Lower leg skin (tissue), 4 donors: ENCODE results near the gene TSPAN31. TPM values are rescaled to one million over a fixed set of nuclear protein-coding genes. Genes with fewer than 3 reads are reported as not detected.

ENCODE experiments used
- DNase-seq, 2 donors: peaks; one replicate each; pipeline ENCODE4 v3.0.0-alpha.2; 2019; ENCODE audit warnings: low spot score in 2 of 2
- H3K4me3 ChIP-seq: fragments of 200-600 bp; sonication (generic); 2 replicates; pipeline ENCODE4 v1.5.1; 2017; ENCODE audit warnings: mild to moderate bottlenecking, low read depth; ENCODE audit not compliant: poor library complexity, severe bottlenecking
- CTCF ChIP-seq, 3 donors: fragments of 450-650 bp; IDR thresholded peaks; one replicate each; pipeline ENCODE4 v1.5.1; 2016; ENCODE audit warnings: antibody characterized with exemption in 3 of 3, mild to moderate bottlenecking in 3 of 3, moderate library complexity in 2 of 3
- POLR2A ChIP-seq, 2 donors: fragments of 450-650 bp; IDR thresholded peaks; one replicate each; pipeline ENCODE4 v1.6.1; 2016 to 2017; ENCODE audit warnings: antibody characterized with exemption in 2 of 2, mild to moderate bottlenecking in 1 of 2, moderate library complexity in 1 of 2
- WGBS, 2 donors: methylation state at CpG; one replicate each; pipeline ENCODE4 v1.1.5; 2018; 5-methylcytosine and 5-hydroxymethylcytosine counted together
- intact Hi-C: fragments of 100-400 bp; cut with DNase I; formaldehyde crosslinking; loops from one replicate; pipeline ENCODE4 v1.15.0; 2023; ENCODE audit warnings: low total_unique reads
- total RNA-seq, 4 donors: library from RNA; depleted of rRNA; stranded (reverse); fragments of >200 nt; gene quantifications; one replicate each; pipeline ENCODE4 v1.1.0, GENCODE V29; 2016

The TSPAN31 gene
- total RNA-seq, 4 donors from 2014 or later, result 44.9 to 76.4 (median 54.7) TPM

GRCh38 chr12:57751788-57752667, 7.2 kb downstream of the TSPAN31 start, which contains the start of gene CDK4:
CDK4 (minus strand) TSS chr12:57752310; CDS start chr12:57751717, 593 bp downstream.
- DNase-seq, result peak; percentile 100
- peak within 1 kb of the TSS; percentile 54 for H3K4me3 ChIP-seq
- peak in 1 of 3 donors; percentile 50 for TF ChIP-seq CTCF (IDR thresholded peaks at IDR 0.05)
- TF ChIP-seq POLR2A (IDR thresholded peaks at IDR 0.05), result no peak
- 1 to 2% methylated on average over 20 to 40 of the region's 58 CpGs for WGBS, 2 donors
- intact Hi-C loops, result no loop called here

GRCh38 chr12:57752668-57753000, 7.8 kb downstream of the TSPAN31 start:
- no peak for DNase-seq
- TF ChIP-seq POLR2A (IDR thresholded peaks at IDR 0.05) (no peak), CTCF (IDR thresholded peaks at IDR 0.05) (no peak)
- WGBS, 2 donors, result 1 to 2% methylated on average over 5 of the region's 5 CpGs
- intact Hi-C loops, result no loop called here
- H3K4me3 ChIP-seq, result no peak overlapping the region

- intact Hi-C loops, result no loop called here
- WGBS, 2 donors, result 20 to 30% methylated on average over 1 of the region's 1 CpG
- no peak for DNase-seq
- TF ChIP-seq POLR2A (IDR thresholded peaks at IDR 0.05) (no peak), CTCF (IDR thresholded peaks at IDR 0.05) (no peak)
- no peak overlapping the region for H3K4me3 ChIP-seq
Measured at GRCh38 chr12:57753756-57754337, 9.0 kb downstream of the TSPAN31 start.

GRCh38 chr12:57754411-57755193, 9.8 kb downstream of the TSPAN31 start, which contains the start of gene MARCHF9:
MARCHF9 (plus strand) TSS chr12:57755103; CDS start chr12:57755529, 426 bp downstream.
- peak within 1 kb of the TSS; percentile 45 for H3K4me3 ChIP-seq
- no peak for TF ChIP-seq CTCF (IDR thresholded peaks at IDR 0.05)
- no peak for TF ChIP-seq POLR2A (IDR thresholded peaks at IDR 0.05)
- intact Hi-C loops, result no loop called here
- WGBS, 2 donors, result 1 to 2% methylated on average over 17 of the region's 41 CpGs
- DNase-seq, result peak; percentile 65 to 94

GRCh38 chr12:57755194-57755453, 10.3 kb downstream of the TSPAN31 start:
- intact Hi-C loops, result no loop called here
- peak overlapping the region; percentile 45 for H3K4me3 ChIP-seq
- no CpG with 5 or more reads among the region's 34 CpGs for WGBS, 2 donors
- TF ChIP-seq CTCF (IDR thresholded peaks at IDR 0.05) (no peak), POLR2A (IDR thresholded peaks at IDR 0.05) (no peak)
- DNase-seq, result no peak
